ENCODE measurements around the gene APAF1. TPM values are rescaled to one million over a fixed set of nuclear protein-coding genes. Genes with fewer than 3 reads are reported as not detected.

APAF1 gene
- total and polyA plus RNA-seq, 2 donors (not counting 1 experiment from before 2014, with no cell fraction given): 9.1 to 36.9 TPM

GRCh38 chr12:98656289-98657101 lies 11.4 kb downstream of the APAF1 start:
- POLR2A ChIA-PET: interaction anchor here (0.6 kb wide), 1 partner anchor 20 kb away, joined by 6 read pairs; no protein-coding TSS in a partner anchor
- ATAC-seq (ENCODE audit: low read depth) (no peak), DNase-seq (no peak)
- no peaks in the 10 kb centered on the region for H3K9me3 ChIP-seq (ENCODE audit: control extremely low read depth in 1 of 3, control insufficient read depth in 2 of 3, insufficient read depth in 1 of 3, low read length in 2 of 3)
- H3K4me2 ChIP-seq (replicated peaks; ENCODE audit: low read depth, low read length, poor library complexity, severe bottlenecking): no peak overlapping the region
- H3K9ac ChIP-seq (ENCODE audit: low read length): no peak overlapping the region
- no peak overlapping the region for H3K27ac ChIP-seq (ENCODE audit: low read length in 2 of 2)
- H3K4me3 ChIP-seq (ENCODE audit: control extremely low read depth in 1 of 5, extremely low read depth in 1 of 5, insufficient read depth in 1 of 5, low read depth in 2 of 5, low read length in 4 of 5): no peak overlapping the region
- CTCF ChIA-PET: interaction anchor here (1.0 kb wide), 1 partner anchor 124 kb away, joined by 3 read pairs; no protein-coding TSS in a partner anchor
- Mint-ChIP-seq H3K27ac (no peak overlapping the region), H3K27me3 (no peaks in the 10 kb centered on the region), H3K9me3 (ENCODE audit: insufficient read depth) (no peaks in the 10 kb centered on the region), H3K4me1 (peaks cover 1% of the 10 kb centered on the region), H3K4me3 (no peak overlapping the region)
- no peak overlapping the region for H2AFZ ChIP-seq (ENCODE audit: insufficient read depth, low read depth, low read length, poor library complexity, severe bottlenecking)
- H4K20me1 ChIP-seq (ENCODE audit: control insufficient read depth, insufficient read depth, low read length, poor library complexity, severe bottlenecking): no peaks in the 10 kb centered on the region
- peaks cover 6% of the 10 kb centered on the region for H3K79me2 ChIP-seq (ENCODE audit: control insufficient read depth, insufficient read depth, low read length)
- 76% methylated on average over 3 of the region's 6 CpGs for WGBS (ENCODE audit: insufficient coverage)
- H3K27me3 ChIP-seq (replicated peaks in 1 of 4; ENCODE audit: control extremely low read depth in 1 of 4, control insufficient read depth in 3 of 4, insufficient read depth in 4 of 4, low read length in 3 of 4): no peaks in the 10 kb centered on the region
- no peaks in the 10 kb centered on the region for H3K4me1 ChIP-seq (ENCODE audit: control insufficient read depth in 2 of 2, insufficient read depth in 2 of 2, low read length in 2 of 2)
- no peak for TF ChIP-seq CTCF (IDR thresholded peaks at IDR 0.05)
- no peak for TF ChIP-seq EZH2 (IDR thresholded peaks at IDR 0.05; ENCODE audit: borderline replicate concordance, insufficient read depth, low read depth, low read length, poor library complexity, severe bottlenecking)
- H3K36me3 ChIP-seq (replicated peaks in 1 of 2; ENCODE audit: control extremely low read depth in 1 of 2, control insufficient read depth in 1 of 2, extremely low read depth in 1 of 2, insufficient read depth in 2 of 2, low read length in 1 of 2): peaks cover 11 to 44% of the 10 kb centered on the region in 2 experiments
- intact Hi-C loops (cut with micrococcal nuclease): no loop called here

- Mint-ChIP-seq H3K4me1 (no peaks in the 10 kb centered on the region), H3K4me3 (no peak overlapping the region), H3K27me3 (no peaks in the 10 kb centered on the region), H3K9me3 (ENCODE audit: insufficient read depth) (no peaks in the 10 kb centered on the region), H3K27ac (no peak overlapping the region)
- H3K27ac ChIP-seq (ENCODE audit: low read length in 2 of 2): no peak overlapping the region
- no peaks in the 10 kb centered on the region for H3K27me3 ChIP-seq (replicated peaks in 1 of 4; ENCODE audit: control extremely low read depth in 1 of 4, control insufficient read depth in 3 of 4, insufficient read depth in 4 of 4, low read length in 3 of 4)
- ChIA-PET POLR2A (no interaction called here), CTCF (no interaction called here)
- no peak overlapping the region for H2AFZ ChIP-seq (ENCODE audit: insufficient read depth, low read depth, low read length, poor library complexity, severe bottlenecking)
- H4K20me1 ChIP-seq (ENCODE audit: control insufficient read depth, insufficient read depth, low read length, poor library complexity, severe bottlenecking): no peaks in the 10 kb centered on the region
- H3K9me3 ChIP-seq (ENCODE audit: control extremely low read depth in 1 of 3, control insufficient read depth in 2 of 3, insufficient read depth in 1 of 3, low read length in 2 of 3): no peaks in the 10 kb centered on the region
- TF ChIP-seq EZH2 (IDR thresholded peaks at IDR 0.05; ENCODE audit: borderline replicate concordance, insufficient read depth, low read depth, low read length, poor library complexity, severe bottlenecking): no peak
- no peak for TF ChIP-seq CTCF (IDR thresholded peaks at IDR 0.05)
- no peak overlapping the region for H3K9ac ChIP-seq (ENCODE audit: low read length)
- H3K79me2 ChIP-seq (ENCODE audit: control insufficient read depth, insufficient read depth, low read length): peaks cover 6% of the 10 kb centered on the region
- DNase-seq (no peak), ATAC-seq (ENCODE audit: low read depth) (no peak)
- H3K4me2 ChIP-seq (replicated peaks; ENCODE audit: low read depth, low read length, poor library complexity, severe bottlenecking): no peak overlapping the region
- no peaks in the 10 kb centered on the region for H3K4me1 ChIP-seq (ENCODE audit: control insufficient read depth in 2 of 2, insufficient read depth in 2 of 2, low read length in 2 of 2)
- no peak overlapping the region for H3K4me3 ChIP-seq (ENCODE audit: control extremely low read depth in 1 of 5, extremely low read depth in 1 of 5, insufficient read depth in 1 of 5, low read depth in 2 of 5, low read length in 4 of 5)
- H3K36me3 ChIP-seq (replicated peaks in 1 of 2; ENCODE audit: control extremely low read depth in 1 of 2, control insufficient read depth in 1 of 2, extremely low read depth in 1 of 2, insufficient read depth in 2 of 2, low read length in 1 of 2): peaks cover 11 to 67% of the 10 kb centered on the region in 2 experiments
- intact Hi-C loops (cut with micrococcal nuclease): no loop called here
These were observed 15.4 kb downstream of the APAF1 start for GRCh38 chr12:98660521-98660920.
